22Rv1 (cell line): ENCODE measurements around the gene TRAF3IP3.
A peak's percentile ranks its signal among the peaks of the same experiment; 100 is the strongest.
"Not testable (repeated sequence)": the region's sequence is repeated elsewhere in the genome, so short reads cannot be mapped to it uniquely, and the experiment has no call there.

Experiments used
- H3K27ac ChIP-seq: fragments of 450-650 bp; 2 replicates; pipeline ENCODE4 v1.5.1; 2017
- ZFX ChIP-seq: fragments of 450-650 bp; IDR thresholded peaks from 2 replicates; pipeline ENCODE4 v1.6.1; 2017; ENCODE audit warnings: antibody characterized with exemption, borderline replicate concordance
- TF ChIP-seq, protein P1 (sequence below): fragments of 450-650 bp; IDR thresholded peaks from 2 replicates; pipeline ENCODE4 v1.5.1; 2017; ENCODE audit warnings: mild to moderate bottlenecking

The TRAF3IP3 gene

DNA sequence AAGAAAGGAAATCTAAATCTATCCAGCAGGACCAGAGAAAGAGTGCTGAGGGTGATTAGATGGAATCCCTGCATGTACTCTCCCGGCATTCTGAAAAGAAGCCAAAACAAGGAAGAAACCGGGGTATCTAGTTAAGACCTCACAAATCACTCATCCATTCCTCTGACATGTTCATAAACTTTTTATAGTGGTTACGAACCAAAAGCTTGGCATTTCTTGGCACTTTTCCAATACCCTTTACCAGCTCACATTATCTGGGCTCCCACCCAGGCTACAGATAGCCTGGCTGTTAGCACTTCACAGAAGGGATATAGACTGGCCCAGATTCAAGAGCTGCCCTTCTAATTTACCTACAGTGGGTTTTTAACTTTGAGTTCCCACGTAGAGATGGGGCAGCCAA, 30.3 kb downstream of the TRAF3IP3 start:
- TF ChIP-seq, protein P1, sequence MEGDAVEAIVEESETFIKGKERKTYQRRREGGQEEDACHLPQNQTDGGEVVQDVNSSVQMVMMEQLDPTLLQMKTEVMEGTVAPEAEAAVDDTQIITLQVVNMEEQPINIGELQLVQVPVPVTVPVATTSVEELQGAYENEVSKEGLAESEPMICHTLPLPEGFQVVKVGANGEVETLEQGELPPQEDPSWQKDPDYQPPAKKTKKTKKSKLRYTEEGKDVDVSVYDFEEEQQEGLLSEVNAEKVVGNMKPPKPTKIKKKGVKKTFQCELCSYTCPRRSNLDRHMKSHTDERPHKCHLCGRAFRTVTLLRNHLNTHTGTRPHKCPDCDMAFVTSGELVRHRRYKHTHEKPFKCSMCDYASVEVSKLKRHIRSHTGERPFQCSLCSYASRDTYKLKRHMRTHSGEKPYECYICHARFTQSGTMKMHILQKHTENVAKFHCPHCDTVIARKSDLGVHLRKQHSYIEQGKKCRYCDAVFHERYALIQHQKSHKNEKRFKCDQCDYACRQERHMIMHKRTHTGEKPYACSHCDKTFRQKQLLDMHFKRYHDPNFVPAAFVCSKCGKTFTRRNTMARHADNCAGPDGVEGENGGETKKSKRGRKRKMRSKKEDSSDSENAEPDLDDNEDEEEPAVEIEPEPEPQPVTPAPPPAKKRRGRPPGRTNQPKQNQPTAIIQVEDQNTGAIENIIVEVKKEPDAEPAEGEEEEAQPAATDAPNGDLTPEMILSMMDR = no peak
- TF ChIP-seq ZFX = no peak
- H3K27ac ChIP-seq = no peak overlapping the region

DNA sequence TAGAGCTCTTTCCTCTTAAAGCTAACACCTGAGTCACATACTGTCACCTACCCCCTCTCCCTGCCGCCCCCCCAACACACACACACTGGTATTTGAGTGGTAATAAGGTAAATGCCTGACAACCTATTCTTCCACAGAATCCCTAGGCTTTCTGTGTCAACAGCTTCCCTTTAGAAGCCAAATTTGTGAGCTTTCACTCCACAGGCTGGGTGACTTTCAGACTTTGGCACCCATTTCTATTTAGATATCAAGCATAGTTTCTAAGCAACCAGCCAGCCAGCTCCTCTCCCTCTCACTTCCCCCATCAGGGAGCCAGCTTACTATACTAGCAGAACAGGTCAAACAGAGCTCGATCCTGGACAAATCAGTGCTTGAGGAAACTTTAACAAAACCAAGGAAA, 31.7 kb downstream of the TRAF3IP3 start:
- peak overlapping the region; percentile 36 for H3K27ac ChIP-seq
- no peak for TF ChIP-seq ZFX
- TF ChIP-seq, protein P1 = no peak

DNA sequence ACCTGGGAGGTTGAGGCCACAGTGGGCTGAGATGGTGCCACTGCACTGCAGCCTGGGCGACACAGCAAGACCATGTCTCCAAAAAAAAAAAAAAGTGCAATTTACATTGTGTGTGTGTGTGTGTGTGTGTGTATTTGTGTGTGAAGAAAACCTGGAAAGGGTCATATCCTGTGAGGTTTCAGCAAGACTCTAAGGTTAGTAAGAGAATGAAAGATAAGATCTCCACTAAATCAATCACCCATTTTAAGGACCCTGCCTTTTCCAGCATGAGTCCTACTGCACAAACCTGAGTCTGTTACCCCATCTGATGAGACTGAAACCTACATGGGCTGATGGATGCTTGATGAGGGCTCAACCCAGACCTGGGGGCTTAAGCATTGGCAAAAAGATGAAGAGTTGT, 33.4 kb downstream of the TRAF3IP3 start:
- no peak overlapping the region for H3K27ac ChIP-seq
- TF ChIP-seq ZFX = no peak
- TF ChIP-seq, protein P1 = no peak

DNA sequence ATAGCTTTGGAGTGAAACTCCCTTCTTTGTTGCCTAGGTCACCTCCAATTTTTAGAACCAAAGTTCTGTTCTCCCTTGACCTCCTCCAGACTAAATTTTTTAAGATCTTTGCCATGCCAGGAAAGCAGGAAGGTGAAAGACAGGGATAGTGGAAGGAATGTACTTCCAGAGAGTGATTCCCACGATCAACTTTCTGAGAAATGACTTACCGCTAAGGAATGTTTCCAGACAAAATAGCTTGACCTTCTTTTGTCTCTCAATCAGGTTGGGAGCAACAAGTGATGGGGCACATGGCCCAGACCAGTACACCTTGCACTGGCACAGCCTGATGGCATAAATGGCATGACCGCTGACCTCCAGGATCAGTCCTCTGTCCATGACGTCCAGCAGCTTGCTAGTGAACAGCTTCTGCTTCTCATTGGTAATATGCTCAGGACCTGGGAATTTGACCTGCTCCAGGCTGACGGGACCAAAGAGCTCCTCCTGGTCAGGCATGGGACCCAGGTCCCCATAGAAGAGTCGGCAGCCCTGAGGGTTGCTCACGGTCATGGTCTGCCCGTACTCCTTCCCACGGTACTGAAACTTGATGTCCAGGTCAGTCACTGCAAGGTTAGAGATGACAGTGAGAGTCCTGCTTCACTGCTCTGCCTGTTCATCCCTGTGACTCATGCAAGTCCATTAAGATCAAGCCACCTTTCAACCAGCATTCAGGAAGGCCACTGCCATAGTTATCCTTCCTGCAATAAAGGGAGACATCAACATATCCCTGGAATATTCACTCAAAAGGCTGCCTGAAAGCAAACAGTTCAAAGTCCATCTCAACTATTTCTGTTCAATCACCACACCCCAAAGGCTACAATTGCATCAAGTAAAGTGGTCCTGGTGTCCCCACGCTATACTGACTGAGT, 34.7 kb downstream of the TRAF3IP3 start:
- TF ChIP-seq, protein P1 = no peak
- no peak for TF ChIP-seq ZFX
- no peak overlapping the region for H3K27ac ChIP-seq

DNA sequence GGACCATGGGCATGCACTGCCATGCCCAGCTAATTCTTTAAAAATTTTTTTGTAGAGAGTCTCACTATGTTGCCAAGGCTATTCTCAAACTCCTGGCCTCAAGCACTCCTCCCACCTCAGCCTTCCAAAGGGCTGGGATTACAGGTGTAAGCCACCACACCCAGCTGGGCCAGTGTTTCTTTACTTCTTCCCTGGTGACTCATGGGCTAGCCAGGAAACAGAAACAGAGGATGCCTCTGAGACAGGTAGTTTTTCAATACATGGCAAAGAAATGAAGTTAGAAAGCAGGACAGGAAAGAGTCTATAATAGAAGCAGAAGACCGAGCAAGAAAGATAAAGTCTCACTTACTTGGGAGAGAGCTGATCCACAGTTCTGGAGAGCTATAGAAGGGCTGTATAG, 36.1 kb downstream of the TRAF3IP3 start:
- TF ChIP-seq, protein P1 = no peak
- TF ChIP-seq ZFX = no peak
- H3K27ac ChIP-seq = no peak overlapping the region

DNA sequence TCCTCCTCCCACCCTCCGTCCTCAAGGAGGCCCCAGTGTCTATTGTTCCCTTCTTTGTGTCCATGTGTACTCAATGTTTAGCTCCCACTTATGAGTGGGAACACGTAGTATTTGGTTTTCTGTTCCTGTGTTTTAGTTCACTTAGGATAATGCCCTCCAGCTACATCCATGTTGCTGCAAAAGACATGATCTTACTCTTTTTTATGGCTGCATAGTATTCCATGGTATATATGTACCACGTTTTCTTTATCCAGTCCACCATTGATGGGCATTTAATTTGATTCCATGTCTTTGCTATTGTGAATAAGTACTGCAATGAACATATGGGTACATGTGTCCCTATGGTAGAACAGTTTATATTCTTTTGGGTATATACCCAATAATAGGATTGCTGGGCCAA, 37.9 kb downstream of the TRAF3IP3 start:
- H3K27ac ChIP-seq = not testable (repeated sequence)

DNA sequence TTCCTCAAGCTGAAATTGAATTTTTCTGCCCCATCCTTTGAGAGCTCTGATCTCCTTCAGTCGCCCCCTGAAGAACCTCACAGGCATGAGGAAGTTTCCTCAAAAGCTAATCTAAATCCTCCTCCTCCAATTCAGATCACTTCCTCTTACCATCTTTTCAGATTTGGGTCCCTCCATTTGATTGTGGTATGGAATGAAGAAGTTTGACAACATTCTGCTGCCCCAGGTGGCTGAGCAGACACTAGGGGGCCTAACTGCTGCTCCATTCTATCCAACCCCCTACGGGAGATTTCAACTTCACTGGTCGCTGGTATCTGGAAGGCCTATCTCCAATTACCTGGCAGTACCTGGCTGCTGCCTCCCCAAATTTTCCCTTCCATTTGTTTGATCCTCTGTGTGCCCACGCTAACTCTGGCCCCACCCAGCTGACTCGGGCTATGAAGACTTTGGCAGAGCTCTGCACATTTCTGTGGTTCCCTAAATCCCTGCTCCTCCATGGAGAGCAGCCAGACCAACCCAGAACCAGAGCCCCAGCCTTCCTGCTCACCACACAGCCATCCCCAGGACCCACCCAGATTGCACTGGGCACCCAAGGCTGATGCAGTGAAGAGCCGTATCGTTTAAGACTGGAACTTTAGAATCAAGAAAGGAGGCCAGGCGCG, 42.3 kb downstream of the TRAF3IP3 start:
- no peak overlapping the region for H3K27ac ChIP-seq
- no peak for TF ChIP-seq ZFX
- TF ChIP-seq, protein P1 = no peak
